Anterior cingulate cortex (tissue), 58 donors: Measurements from ENCODE around the gene DYNLT2.
A peak's percentile ranks its signal among the peaks of the same experiment; 100 is the strongest.

ENCODE experiments used
- DNase-seq, 58 donors: peaks; one replicate each; lab custom pipeline; 2025; lab: John Stamatoyannopoulos, UW

DYNLT2 gene

GRCh38 chr6:169751242-169752073, at the start of gene DYNLT2, which contains the start of gene ERMARD:
DYNLT2 (minus strand) TSS chr6:169751572; CDS start chr6:169751458, 114 bp downstream.
ERMARD (plus strand) TSS chr6:169751622; CDS start chr6:169751658, 36 bp downstream.
- peak; percentile 48 to 95 (median 91) for DNase-seq

- DNase-seq, result peak in 45 of 58 donors; percentile 12 to 80 (median 48)
These were observed 49.5 kb upstream of the DYNLT2 start for GRCh38 chr6:169800668-169801395.

- DNase-seq, result peak in 1 of 58 donors; percentile 3
These were observed 48.8 kb upstream of the DYNLT2 start for GRCh38 chr6:169800116-169800667.

GRCh38 chr6:169799474-169799926, 48.1 kb upstream of the DYNLT2 start:
- peak in 12 of 58 donors; percentile 4 to 65 (median 22) for DNase-seq

GRCh38 chr6:169798764-169799473, 47.5 kb upstream of the DYNLT2 start:
- DNase-seq, result no peak

- DNase-seq, result no peak
These were observed 43.8 kb upstream of the DYNLT2 start for GRCh38 chr6:169795196-169795595.

GRCh38 chr6:169794317-169795055, 43.1 kb upstream of the DYNLT2 start:
- DNase-seq, result no peak

GRCh38 chr6:169793408-169793807, 42.0 kb upstream of the DYNLT2 start:
- DNase-seq, result no peak

- no peak for DNase-seq
These were observed 41.1 kb upstream of the DYNLT2 start for GRCh38 chr6:169792306-169793015.

- no peak for DNase-seq
These were observed 40.4 kb upstream of the DYNLT2 start for GRCh38 chr6:169791721-169792131.

GRCh38 chr6:169789944-169790927, 38.9 kb upstream of the DYNLT2 start:
- DNase-seq, result peak in 57 of 58 donors; percentile 24 to 87 (median 64)

GRCh38 chr6:169789146-169789943, 38.0 kb upstream of the DYNLT2 start:
- DNase-seq, result no peak

GRCh38 chr6:169788809-169789145, 37.4 kb upstream of the DYNLT2 start:
- no peak for DNase-seq

- DNase-seq, result no peak
These were observed 36.4 kb upstream of the DYNLT2 start for GRCh38 chr6:169787797-169788196.

- DNase-seq, result no peak
These were observed 35.0 kb upstream of the DYNLT2 start for GRCh38 chr6:169786349-169786748.

GRCh38 chr6:169785566-169785965, 34.2 kb upstream of the DYNLT2 start:
- DNase-seq, result no peak

GRCh38 chr6:169784821-169785340, 33.5 kb upstream of the DYNLT2 start:
- no peak for DNase-seq
